ENCODE measurements around the gene TGFBR1. TPM values are rescaled to one million over a fixed set of nuclear protein-coding genes. Genes with fewer than 3 reads are reported as not detected.

TGFBR1 gene
- total and polyA plus RNA-seq, 2 donors (not counting 3 experiments of a cell fraction or from before 2014, with no cell fraction given): 5.8 to 18.6 TPM

GRCh38 chr9:99176527-99177013 is 71.7 kb downstream of the TGFBR1 start:
- no peaks in the 10 kb centered on the region for H3K36me3 ChIP-seq (ENCODE audit: control insufficient read depth in 2 of 2, extremely low read depth in 1 of 2, insufficient read depth in 2 of 2, low read length in 2 of 2)
- H3K9ac ChIP-seq (replicated peaks; ENCODE audit: extremely low read depth, insufficient read depth, low read length): no peak overlapping the region
- H3K27ac ChIP-seq (ENCODE audit: insufficient read depth, low read depth, low read length): no peak overlapping the region
- H3K9me3 ChIP-seq (replicated peaks; ENCODE audit: control insufficient read depth, insufficient read depth, low read length): no peaks in the 10 kb centered on the region
- intact Hi-C loops (cut with micrococcal nuclease) (no loop called here), dilution Hi-C loops (cut with MboI; ENCODE audit: extremely low pct_ligation_motif_present, low sequenced_read_pairs) (no loop called here)
- CTCF ChIA-PET: interaction anchor here (1.0 to 1.9 kb wide), 3 partner anchors 8 to 65 kb away, joined by 4 to 9 read pairs (median 4); no protein-coding TSS in a partner anchor
- no peaks in the 10 kb centered on the region for H3K9me1 ChIP-seq (replicated peaks; ENCODE audit: control insufficient read depth, extremely low read depth, insufficient read depth, low read length)
- BruUV-seq (replicated peaks): no TSS peak
- H4K20me1 ChIP-seq (replicated peaks; ENCODE audit: control insufficient read depth, extremely low read depth, insufficient read depth, low read length): no peaks in the 10 kb centered on the region
- no peak overlapping the region for H3K4me2 ChIP-seq (ENCODE audit: insufficient read depth, low read length)
- TF ChIP-seq GATA2 (IDR thresholded peaks at IDR 0.05; ENCODE audit: insufficient read depth, insufficient read length, low read depth, low read length): no peak
- no peak for TF ChIP-seq POLR2AphosphoS5 (IDR thresholded peaks at IDR 0.05; ENCODE audit: insufficient read depth, low read depth, low read length)
- TF ChIP-seq FOS (IDR thresholded peaks at IDR 0.05; ENCODE audit: borderline replicate concordance, insufficient read depth, low read length): no peak
- TF ChIP-seq CTCF (IDR thresholded peaks at IDR 0.05; ENCODE audit: extremely low read depth in 1 of 2, insufficient read depth in 1 of 2, low read depth in 1 of 2, low read length in 2 of 2): no peak
- no peak for TF ChIP-seq EZH2 (IDR thresholded peaks at IDR 0.05; ENCODE audit: borderline replicate concordance, low read depth, low read length, severe bottlenecking)
- TF ChIP-seq MYC (IDR thresholded peaks at IDR 0.05; ENCODE audit: low read depth, low read length): no peak
- TF ChIP-seq JUN (IDR thresholded peaks at IDR 0.05; ENCODE audit: borderline replicate concordance, insufficient read depth, insufficient read length, low read depth): no peak
- no peak for TF ChIP-seq POLR2A (IDR thresholded peaks at IDR 0.05; ENCODE audit: low read depth, low read length)
- TF ChIP-seq, protein P1, sequence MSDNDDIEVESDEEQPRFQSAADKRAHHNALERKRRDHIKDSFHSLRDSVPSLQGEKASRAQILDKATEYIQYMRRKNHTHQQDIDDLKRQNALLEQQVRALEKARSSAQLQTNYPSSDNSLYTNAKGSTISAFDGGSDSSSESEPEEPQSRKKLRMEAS (IDR thresholded peaks at IDR 0.05; ENCODE audit: insufficient read depth, insufficient read length): no peak
- POLR2A ChIA-PET: interaction anchor here (0.6 kb wide), 1 partner anchor 803 kb away, joined by 3 read pairs; no protein-coding TSS in a partner anchor
- FAIRE-seq (no peak), DNase-seq (ENCODE audit: low read depth, low spot score) (no peak)
- peaks cover 4 to 5% of the 10 kb centered on the region in 2 experiments for H3K27me3 ChIP-seq (ENCODE audit: control insufficient read depth in 2 of 2, insufficient read depth in 2 of 2, low read length in 2 of 2)
- H3K4me3 ChIP-seq (replicated peaks in 1 of 3; ENCODE audit: insufficient read depth in 1 of 3, low read depth in 1 of 3, low read length in 3 of 3): no peak overlapping the region
- H3K79me2 ChIP-seq (ENCODE audit: control insufficient read depth, insufficient read depth, low read length): no peaks in the 10 kb centered on the region
- H2AFZ ChIP-seq (ENCODE audit: low read depth, low read length): no peak overlapping the region
- no peaks in the 10 kb centered on the region for H3K4me1 ChIP-seq (ENCODE audit: control insufficient read depth, extremely low read depth, insufficient read depth, low read length)
